ENCODE results near the gene JMJD4.

The JMJD4 gene

DNA sequence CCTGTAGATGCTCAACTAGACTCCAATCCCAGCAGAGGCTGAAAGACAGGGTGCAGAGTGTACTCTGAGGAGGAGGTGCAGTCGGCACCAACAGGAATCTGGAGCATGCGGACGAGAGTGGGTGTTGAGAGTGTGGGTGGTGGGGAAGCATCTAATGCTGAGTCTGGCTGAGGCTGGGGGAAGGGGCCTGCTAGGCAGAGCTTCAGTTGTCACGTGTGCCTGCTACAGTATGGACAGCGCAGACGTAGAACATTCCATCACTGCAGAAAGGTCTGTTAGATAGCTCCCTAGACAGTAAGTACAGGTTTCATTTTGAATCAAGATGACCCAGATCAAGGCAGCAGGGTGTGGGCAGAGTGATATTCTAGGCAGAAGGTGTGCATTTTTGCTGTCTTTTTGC lies 23.3 kb upstream of the JMJD4 start:
- no peaks in the 10 kb centered on the region for H3K36me3 ChIP-seq
- no peak for DNase-seq

DNA sequence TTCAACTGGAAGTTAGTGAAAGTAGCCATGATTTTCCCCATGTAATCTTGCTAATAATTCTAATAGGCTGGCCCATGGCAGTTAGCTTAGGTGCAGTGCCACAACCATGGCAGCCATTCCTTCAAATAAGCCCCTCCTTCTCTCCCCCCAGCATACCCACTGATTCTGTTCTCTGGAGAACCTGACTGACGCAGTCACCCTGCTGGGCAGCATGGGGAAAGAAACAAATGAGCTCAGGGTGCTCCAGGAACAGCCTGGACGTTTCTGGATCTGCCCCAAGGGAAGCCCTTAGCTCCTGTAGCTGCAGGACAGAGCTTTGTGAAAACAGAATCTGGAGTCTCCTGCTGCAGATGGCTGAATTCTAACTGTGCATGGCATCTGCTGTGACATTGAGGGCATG lies 22.7 kb upstream of the JMJD4 start:
- no peak overlapping the region for H3K4me3 ChIP-seq (ENCODE audit: low read depth, low read length)
- TF ChIP-seq, protein P1, sequence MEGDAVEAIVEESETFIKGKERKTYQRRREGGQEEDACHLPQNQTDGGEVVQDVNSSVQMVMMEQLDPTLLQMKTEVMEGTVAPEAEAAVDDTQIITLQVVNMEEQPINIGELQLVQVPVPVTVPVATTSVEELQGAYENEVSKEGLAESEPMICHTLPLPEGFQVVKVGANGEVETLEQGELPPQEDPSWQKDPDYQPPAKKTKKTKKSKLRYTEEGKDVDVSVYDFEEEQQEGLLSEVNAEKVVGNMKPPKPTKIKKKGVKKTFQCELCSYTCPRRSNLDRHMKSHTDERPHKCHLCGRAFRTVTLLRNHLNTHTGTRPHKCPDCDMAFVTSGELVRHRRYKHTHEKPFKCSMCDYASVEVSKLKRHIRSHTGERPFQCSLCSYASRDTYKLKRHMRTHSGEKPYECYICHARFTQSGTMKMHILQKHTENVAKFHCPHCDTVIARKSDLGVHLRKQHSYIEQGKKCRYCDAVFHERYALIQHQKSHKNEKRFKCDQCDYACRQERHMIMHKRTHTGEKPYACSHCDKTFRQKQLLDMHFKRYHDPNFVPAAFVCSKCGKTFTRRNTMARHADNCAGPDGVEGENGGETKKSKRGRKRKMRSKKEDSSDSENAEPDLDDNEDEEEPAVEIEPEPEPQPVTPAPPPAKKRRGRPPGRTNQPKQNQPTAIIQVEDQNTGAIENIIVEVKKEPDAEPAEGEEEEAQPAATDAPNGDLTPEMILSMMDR (IDR thresholded peaks at IDR 0.05; ENCODE audit: low read depth, low read length): no peak
- no peak overlapping the region for H3K27ac ChIP-seq
- H3K9me3 ChIP-seq (ENCODE audit: severe bottlenecking): no peaks in the 10 kb centered on the region
- DNase-seq: no peak
- H3K27me3 ChIP-seq (ENCODE audit: insufficient read depth, low read depth, severe bottlenecking): no peaks in the 10 kb centered on the region
- H3K36me3 ChIP-seq: no peaks in the 10 kb centered on the region

More for the DNA sequence above, 23.3 kb upstream of the JMJD4 start:
- Histone ChIP-seq H3K27ac (no peak overlapping the region), H3K4me3 (ENCODE audit: low read depth, low read length) (no peak overlapping the region), H3K9me3 (ENCODE audit: severe bottlenecking) (no peaks in the 10 kb centered on the region), H3K27me3 (ENCODE audit: insufficient read depth, low read depth, severe bottlenecking) (no peaks in the 10 kb centered on the region)
- TF ChIP-seq, protein P1 (IDR thresholded peaks at IDR 0.05; ENCODE audit: low read depth, low read length): no peak

DNA sequence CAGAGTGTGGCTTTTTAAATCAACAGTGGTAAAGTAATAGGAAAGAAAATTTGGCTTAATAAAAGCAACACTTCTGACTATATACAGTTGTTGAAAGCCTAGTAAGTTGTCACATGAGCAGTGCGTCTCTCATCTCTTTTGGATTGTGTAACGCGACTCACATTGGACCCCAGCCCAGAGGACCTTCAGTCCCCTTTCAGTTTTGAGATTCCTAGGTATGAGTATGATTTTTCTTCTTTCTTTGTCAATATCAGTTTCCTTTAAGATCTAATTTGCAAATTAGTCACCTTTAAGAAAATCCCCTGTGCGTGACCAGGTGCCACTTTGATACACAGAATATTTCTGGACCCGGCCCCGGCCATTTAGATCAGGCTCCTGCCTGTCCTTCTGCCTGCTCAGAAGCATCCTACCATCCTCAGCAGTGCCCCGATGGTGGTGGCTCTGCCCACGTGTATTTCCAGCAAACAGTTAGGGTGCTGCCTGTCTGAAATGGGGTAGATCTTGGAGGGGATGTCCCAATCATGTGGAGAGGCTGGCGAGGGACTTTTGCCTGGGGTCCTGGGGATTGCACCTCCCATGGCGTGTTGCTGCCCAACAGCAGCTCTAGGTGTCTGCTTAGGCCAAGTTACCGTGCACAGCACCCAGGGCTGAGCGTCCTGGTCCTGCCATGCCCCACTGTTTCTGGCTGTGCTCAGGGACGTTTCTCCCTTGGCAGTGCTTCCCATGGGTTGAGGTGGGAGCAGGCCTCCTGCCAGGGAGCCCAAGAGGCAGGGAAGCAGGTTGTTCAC lies 21.3 kb upstream of the JMJD4 start:
- Histone ChIP-seq H3K27me3 (ENCODE audit: insufficient read depth, low read depth, severe bottlenecking) (no peaks in the 10 kb centered on the region), H3K36me3 (no peaks in the 10 kb centered on the region), H3K27ac (no peak overlapping the region), H3K9me3 (ENCODE audit: severe bottlenecking) (no peaks in the 10 kb centered on the region), H3K4me3 (ENCODE audit: low read depth, low read length) (no peak overlapping the region)
- TF ChIP-seq, protein P1 (IDR thresholded peaks at IDR 0.05; ENCODE audit: low read depth, low read length): no peak
- DNase-seq: no peak

DNA sequence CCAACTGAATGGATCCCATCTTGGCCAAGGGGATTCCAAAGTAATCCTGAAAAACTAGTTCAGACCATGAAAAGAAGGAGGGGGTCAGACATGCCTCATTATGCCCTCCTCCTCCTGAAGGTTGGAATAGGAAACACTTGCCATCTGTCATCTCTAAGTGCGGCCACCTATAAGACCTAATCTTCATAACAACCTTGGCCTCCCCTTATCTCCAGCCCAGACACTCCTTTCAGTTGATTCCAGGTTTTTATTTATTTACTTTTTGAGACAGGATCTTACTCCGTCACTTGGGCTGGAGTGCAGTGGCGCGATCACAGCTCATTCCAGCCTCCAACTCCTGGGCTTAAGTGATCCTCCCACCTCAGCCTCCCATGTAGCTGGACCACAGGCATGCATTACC lies 19.9 kb upstream of the JMJD4 start:
- DNase-seq: no peak
- Histone ChIP-seq H3K27ac (no peak overlapping the region), H3K9me3 (ENCODE audit: severe bottlenecking) (no peaks in the 10 kb centered on the region), H3K36me3 (no peaks in the 10 kb centered on the region), H3K27me3 (ENCODE audit: insufficient read depth, low read depth, severe bottlenecking) (no peaks in the 10 kb centered on the region), H3K4me3 (ENCODE audit: low read depth, low read length) (no peak overlapping the region)
- TF ChIP-seq, protein P1 (IDR thresholded peaks at IDR 0.05; ENCODE audit: low read depth, low read length): no peak

DNA sequence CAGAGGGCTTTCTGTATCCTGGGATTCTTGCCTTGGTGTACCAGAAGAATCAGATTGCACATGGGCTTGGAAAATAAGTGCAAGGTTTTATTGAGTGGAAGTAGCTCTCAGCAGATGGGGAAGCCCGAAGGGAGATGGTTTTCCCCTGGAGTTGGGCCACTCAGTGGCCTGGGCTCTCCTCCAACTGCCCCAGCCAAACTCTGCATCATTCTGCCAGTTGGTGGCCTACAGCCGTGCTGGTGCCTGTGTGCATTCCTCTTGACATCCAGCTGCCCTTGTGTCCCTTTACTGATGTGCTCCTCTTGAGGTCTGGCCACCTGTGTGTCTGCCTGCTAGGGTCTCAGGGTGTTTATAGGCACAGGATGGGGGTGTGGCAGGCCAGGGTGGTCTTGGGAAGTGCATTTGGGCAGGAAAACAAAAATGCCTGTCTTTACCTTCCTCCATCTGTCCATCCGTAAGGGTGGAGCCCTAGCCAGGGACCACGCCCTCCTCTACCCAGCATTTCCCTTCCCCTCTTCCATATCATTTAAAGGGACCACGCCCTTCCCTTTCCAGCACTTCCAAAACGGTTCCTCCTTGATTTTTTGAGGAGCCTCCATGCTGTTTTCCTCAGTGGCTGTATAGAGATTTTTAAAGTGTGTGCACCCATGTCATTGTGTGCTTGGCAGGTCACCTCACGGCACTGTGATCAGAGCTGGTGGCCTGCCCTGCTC lies 19.1 kb upstream of the JMJD4 start:
- no peaks in the 10 kb centered on the region for H3K9me3 ChIP-seq (ENCODE audit: severe bottlenecking)
- H3K36me3 ChIP-seq: no peaks in the 10 kb centered on the region
- TF ChIP-seq, protein P1 (IDR thresholded peaks at IDR 0.05; ENCODE audit: low read depth, low read length): no peak
- H3K4me3 ChIP-seq (ENCODE audit: low read depth, low read length): no peak overlapping the region
- no peak overlapping the region for H3K27ac ChIP-seq
- no peaks in the 10 kb centered on the region for H3K27me3 ChIP-seq (ENCODE audit: insufficient read depth, low read depth, severe bottlenecking)
- DNase-seq: no peak

Data from WERI-Rb-1 (cell line).